Suprapubic skin (tissue), 4 donors: ENCODE results near the gene LPIN3. TPM values are rescaled to one million over a fixed set of nuclear protein-coding genes. Genes with fewer than 3 reads are reported as not detected.

Source experiments
- DNase-seq, 2 donors: peaks; one replicate each; pipeline ENCODE4 v3.0.0-alpha.2; 2019; ENCODE audit warnings: low spot score in 2 of 2
- H3K27ac ChIP-seq: fragments of 200-600 bp; sonication (generic); one replicate; pipeline ENCODE4 v1.5.1; 2019
- H3K27me3 ChIP-seq: fragments of 200-600 bp; sonication (generic); one replicate; pipeline ENCODE4 v1.5.1; 2019
- H3K36me3 ChIP-seq: fragments of 200-600 bp; sonication (generic); one replicate; pipeline ENCODE4 v1.5.1; 2019
- H3K4me1 ChIP-seq: fragments of 200-600 bp; sonication (generic); one replicate; pipeline ENCODE4 v1.5.1; 2019
- H3K4me3 ChIP-seq: fragments of 200-600 bp; sonication (generic); one replicate; pipeline ENCODE4 v1.5.1; 2019; ENCODE audit warnings: mild to moderate bottlenecking
- H3K9me3 ChIP-seq: fragments of 200-600 bp; sonication (generic); one replicate; pipeline ENCODE4 v1.5.1; 2019
- CTCF ChIP-seq, 2 donors: fragments of 200-600 bp in 1 of 2; fragments of 450-650 bp in 1 of 2; sonication (generic) in 1 of 2; IDR thresholded peaks; one replicate each; pipeline ENCODE4 v1.5.1; 2016 to 2019; ENCODE audit warnings: antibody characterized with exemption in 2 of 2, mild to moderate bottlenecking in 1 of 2, moderate library complexity in 1 of 2
- EP300 ChIP-seq: sonication (generic); formaldehyde crosslinking; IDR thresholded peaks from one replicate; pipeline ENCODE4 v1.6.1; 2017; ENCODE audit warnings: antibody characterized with exemption
- POLR2A ChIP-seq, 2 donors: fragments of 450-650 bp; IDR thresholded peaks; one replicate each; pipeline ENCODE4 v1.6.1; 2017; ENCODE audit warnings: antibody characterized with exemption in 2 of 2, mild to moderate bottlenecking in 2 of 2, moderate library complexity in 2 of 2
- POLR2AphosphoS5 ChIP-seq, 3 donors: sonication (generic); formaldehyde crosslinking; IDR thresholded peaks; one replicate each; pipeline ENCODE4 v1.6.1; 2017; ENCODE audit warnings: antibody characterized with exemption in 3 of 3
- WGBS: methylation state at CpG from one replicate; pipeline ENCODE4 v1.1.5; 2018; 5-methylcytosine and 5-hydroxymethylcytosine counted together
- total RNA-seq, 4 donors: library from RNA; depleted of rRNA; stranded (reverse); fragments of >200 nt; gene quantifications; one replicate each; pipeline ENCODE4 v1.1.0, GENCODE V29; 2016

LPIN3 gene
- total RNA-seq, 4 donors from 2014 or later, result 74.6 to 213 (median 85.2) TPM

GRCh38 chr20:41352106-41352505 is 11.5 kb downstream of the LPIN3 start:
- H3K36me3 ChIP-seq, result peaks cover 86% of the 10 kb centered on the region
- WGBS, result 90% methylated on average over 4 of the region's 4 CpGs

GRCh38 chr20:41352666-41353065 is 12.0 kb downstream of the LPIN3 start:
- WGBS, result 88% methylated on average over 4 of the region's 5 CpGs
- Histone ChIP-seq H3K4me1 (no peaks in the 10 kb centered on the region), H3K4me3 (no peak overlapping the region), H3K9me3 (no peaks in the 10 kb centered on the region), H3K36me3 (peaks cover 86% of the 10 kb centered on the region), H3K27me3 (no peaks in the 10 kb centered on the region), H3K27ac (no peak overlapping the region)
- TF ChIP-seq POLR2A (IDR thresholded peaks at IDR 0.05), result no peak
- TF ChIP-seq EP300, result no peak
- no peak for TF ChIP-seq POLR2AphosphoS5 (IDR thresholded peaks at IDR 0.05)
- TF ChIP-seq CTCF (IDR thresholded peaks at IDR 0.05), result no peak
- no peak for DNase-seq

More at GRCh38 chr20:41352106-41352505, 11.5 kb downstream of the LPIN3 start:
- no peaks in the 10 kb centered on the region for H3K9me3 ChIP-seq
- H3K4me3 ChIP-seq, result no peak overlapping the region
- TF ChIP-seq CTCF (IDR thresholded peaks at IDR 0.05), result no peak
- no peak for TF ChIP-seq POLR2AphosphoS5 (IDR thresholded peaks at IDR 0.05)
- TF ChIP-seq POLR2A (IDR thresholded peaks at IDR 0.05), result no peak
- no peak for TF ChIP-seq EP300
- DNase-seq, result no peak
- H3K27ac ChIP-seq, result no peak overlapping the region
- H3K27me3 ChIP-seq, result no peaks in the 10 kb centered on the region
- no peaks in the 10 kb centered on the region for H3K4me1 ChIP-seq

GRCh38 chr20:41353530-41353929 is 12.9 kb downstream of the LPIN3 start:
- Histone ChIP-seq H3K4me1 (no peaks in the 10 kb centered on the region), H3K27me3 (no peaks in the 10 kb centered on the region), H3K36me3 (peaks cover 88% of the 10 kb centered on the region), H3K4me3 (no peak overlapping the region), H3K9me3 (no peaks in the 10 kb centered on the region), H3K27ac (no peak overlapping the region)
- no peak for DNase-seq
- TF ChIP-seq POLR2AphosphoS5 (IDR thresholded peaks at IDR 0.05) (no peak), CTCF (IDR thresholded peaks at IDR 0.05) (no peak), EP300 (no peak), POLR2A (IDR thresholded peaks at IDR 0.05) (no peak)

GRCh38 chr20:41355192-41355591 is 14.6 kb downstream of the LPIN3 start:
- WGBS, result 100% methylated on average over 3 of the region's 3 CpGs
- no peak for TF ChIP-seq EP300
- no peak for TF ChIP-seq CTCF (IDR thresholded peaks at IDR 0.05)
- no peak for TF ChIP-seq POLR2A (IDR thresholded peaks at IDR 0.05)
- TF ChIP-seq POLR2AphosphoS5 (IDR thresholded peaks at IDR 0.05), result no peak
- no peak for DNase-seq
- Histone ChIP-seq H3K9me3 (no peaks in the 10 kb centered on the region), H3K27me3 (no peaks in the 10 kb centered on the region), H3K4me1 (no peaks in the 10 kb centered on the region), H3K36me3 (peaks cover 79% of the 10 kb centered on the region), H3K27ac (no peak overlapping the region), H3K4me3 (no peak overlapping the region)

GRCh38 chr20:41355598-41356203 is 15.1 kb downstream of the LPIN3 start:
- Histone ChIP-seq H3K27me3 (no peaks in the 10 kb centered on the region), H3K9me3 (no peaks in the 10 kb centered on the region), H3K4me3 (no peak overlapping the region), H3K4me1 (no peaks in the 10 kb centered on the region), H3K36me3 (peaks cover 75% of the 10 kb centered on the region), H3K27ac (no peak overlapping the region)
- no peak for TF ChIP-seq EP300
- TF ChIP-seq POLR2AphosphoS5 (IDR thresholded peaks at IDR 0.05), result no peak
- no peak for TF ChIP-seq POLR2A (IDR thresholded peaks at IDR 0.05)
- TF ChIP-seq CTCF (IDR thresholded peaks at IDR 0.05), result no peak
- no peak for DNase-seq
- WGBS, result 89% methylated on average over 3 of the region's 7 CpGs
